ENCODE data around the gene COA8. TPM values are rescaled to one million over a fixed set of nuclear protein-coding genes. Genes with fewer than 3 reads are reported as not detected.

The COA8 gene
- total and polyA plus RNA-seq, 10 of the 15 experiments (the other 5 are each of a cell fraction or from before 2014, with no cell fraction given), result 6.1 to 69.5 (median 25.8) TPM

- TF ChIP-seq POU2F2 (IDR thresholded peaks at IDR 0.05; ENCODE audit: borderline replicate concordance, low read depth, low read length) (no peak), ZBTB4 (CRISPR knock-in tag; IDR thresholded peaks at IDR 0.05) (no peak), BCLAF1 (IDR thresholded peaks at IDR 0.05) (no peak), PAX8 (IDR thresholded peaks at IDR 0.05) (no peak), KLF5 (IDR thresholded peaks at IDR 0.05; ENCODE audit: partially characterized antibody) (no peak), ZNF274 (IDR thresholded peaks at IDR 0.05; ENCODE audit: insufficient read depth, insufficient read length) (no peak), HDAC2 (IDR thresholded peaks at IDR 0.05) (no peak), PML (IDR thresholded peaks at IDR 0.05; ENCODE audit: low read length) (no peak), USF1 (IDR thresholded peaks at IDR 0.05; ENCODE audit: borderline replicate concordance, extremely low read length, insufficient read depth, low read depth, low read length) (no peak), STAT1 (conservative IDR thresholded peaks at IDR 0.05) (no peak), RELA (IDR thresholded peaks at IDR 0.05; ENCODE audit: borderline replicate concordance, partially characterized antibody) (no peak)
These were observed 39.2 kb upstream of the COA8 start (continued) for GRCh38 chr14:103523575-103523954.
